IMR-90 (cell line): ENCODE results near the gene IFRD1. TPM values are rescaled to one million over a fixed set of nuclear protein-coding genes. Genes with fewer than 3 reads are reported as not detected.

Experiments
- ATAC-seq: fragments of 200-7000 bp; cut with Tn5 transposase; 2 replicates; pipeline ENCODE4 v1.9.1; 2020; ENCODE audit warnings: low read depth, mild to moderate bottlenecking, moderate library complexity
- BruUV-seq: library from RNA; stranded (reverse); fragments of 400-500 nt; replicated peaks from 2 replicates; lab custom pipeline; 2021; lab: Mats Ljungman, UMichigan
- CTCF ChIA-PET: fragments of 300-600 bp; formaldehyde crosslinking; extraction: SDS; loops from one replicate; lab custom pipeline; 2021; ENCODE audit warnings: antibody characterized with exemption; lab: Yijun Ruan, JAX
- POLR2A ChIA-PET: fragments of 300-600 bp; sonication (Branson Sonifier 250); formaldehyde crosslinking; loops from one replicate; lab custom pipeline; 2022; ENCODE audit warnings: antibody characterized with exemption; ENCODE audit not compliant: unreplicated experiment; lab: Charles Lee
- DNase-seq: peaks from one replicate; pipeline ENCODE4 v3.0.0; 2013
- H2AFZ ChIP-seq: replicated peaks from 2 replicates; pipeline ENCODE3; 2013; ENCODE audit warnings: low read length, mild to moderate bottlenecking; ENCODE audit not compliant: poor library complexity
- H2AK5ac ChIP-seq: 2 replicates; pipeline ENCODE4 v1.6.1; 2013; ENCODE audit warnings: low read depth, low read length, inconsistent platforms
- H2AK9ac ChIP-seq: replicated peaks from 2 replicates; pipeline ENCODE3; 2013; ENCODE audit warnings: mild to moderate bottlenecking, low read depth, low read length, moderate library complexity; ENCODE audit not compliant: poor library complexity
- H2BK120ac ChIP-seq: 2 replicates; pipeline ENCODE4 v1.6.1; 2013; ENCODE audit warnings: low read depth, low read length, inconsistent platforms
- H2BK15ac ChIP-seq: 3 replicates; pipeline ENCODE4 v1.6.1; 2013; ENCODE audit warnings: low read depth, low read length, inconsistent platforms
- H2BK20ac ChIP-seq: 2 replicates; pipeline ENCODE4 v1.6.1; 2013; ENCODE audit warnings: low read depth, mild to moderate bottlenecking, inconsistent platforms, low read length, moderate library complexity
- H2BK5ac ChIP-seq: 2 replicates; pipeline ENCODE4 v1.6.1; 2013; ENCODE audit warnings: mild to moderate bottlenecking, low read depth, low read length, inconsistent platforms; ENCODE audit not compliant: poor library complexity, severe bottlenecking
- H3K14ac ChIP-seq: replicated peaks from 2 replicates; pipeline ENCODE4 v1.6.1; 2013; ENCODE audit warnings: low read depth, low read length, inconsistent platforms
- H3K18ac ChIP-seq: 2 replicates; pipeline ENCODE4 v1.6.1; 2013; ENCODE audit warnings: low read depth, low read length, control low read depth
- H3K23ac ChIP-seq: 2 replicates; pipeline ENCODE4 v1.6.1; 2013; ENCODE audit warnings: low read depth, low read length, inconsistent platforms
- H3K27ac ChIP-seq: 2 replicates; pipeline ENCODE4 v1.5.1; 2013; ENCODE audit warnings: mild to moderate bottlenecking, control low read depth, low read length; ENCODE audit not compliant: insufficient read depth
- H3K27me3 ChIP-seq: 2 replicates; pipeline ENCODE4 v1.6.1; 2013; ENCODE audit warnings: low read length; ENCODE audit not compliant: control insufficient read depth, insufficient read depth
- H3K36me3 ChIP-seq: 2 replicates; pipeline ENCODE4 v1.6.1; 2013; ENCODE audit warnings: low read length, mixed read lengths; ENCODE audit not compliant: control insufficient read depth, insufficient read depth
- H3K4ac ChIP-seq: 2 replicates; pipeline ENCODE4 v1.6.1; 2013; ENCODE audit warnings: low read depth, low read length, inconsistent platforms
- H3K4me1 ChIP-seq: 2 replicates; pipeline ENCODE4 v1.6.1; 2013; ENCODE audit warnings: low read length, mixed read lengths; ENCODE audit not compliant: control insufficient read depth, insufficient read depth
- H3K4me2 ChIP-seq: 2 replicates; pipeline ENCODE4 v1.6.1; 2013; ENCODE audit warnings: low read depth, mild to moderate bottlenecking, control low read depth, low read length, moderate library complexity
- H3K4me3 ChIP-seq: 2 replicates; pipeline ENCODE4 v1.5.1; 2013; ENCODE audit warnings: low read depth, mild to moderate bottlenecking, control low read depth, low read length, moderate library complexity; ENCODE audit not compliant: insufficient read depth
- H3K56ac ChIP-seq: 2 replicates; pipeline ENCODE4 v1.6.1; 2013; ENCODE audit warnings: low read length, inconsistent platforms; ENCODE audit not compliant: insufficient read depth; ENCODE audit errors: extremely low read depth
- H3K79me1 ChIP-seq, 2 experiments: 2 replicates each; pipeline ENCODE4 v1.6.1; 2013; ENCODE audit warnings: low read length in 2 of 2, inconsistent platforms in 1 of 2, low read depth in 1 of 2
- H3K9ac ChIP-seq: 2 replicates; pipeline ENCODE4 v1.6.1; 2013; ENCODE audit warnings: low read depth, low read length, control low read depth
- H3K9me1 ChIP-seq: 2 replicates; pipeline ENCODE4 v1.6.1; 2013; ENCODE audit warnings: low read length, inconsistent platforms; ENCODE audit not compliant: insufficient read depth
- H3K9me3 ChIP-seq: 2 replicates; pipeline ENCODE4 v1.6.1; 2013; ENCODE audit warnings: low read length; ENCODE audit not compliant: control insufficient read depth, insufficient read depth
- H4K20me1 ChIP-seq: 2 replicates; pipeline ENCODE4 v1.6.1; 2013; ENCODE audit warnings: low read length, inconsistent platforms; ENCODE audit not compliant: insufficient read depth
- H4K5ac ChIP-seq: 2 replicates; pipeline ENCODE4 v1.6.1; 2013; ENCODE audit warnings: mild to moderate bottlenecking, low read depth, low read length, control low read depth
- H4K8ac ChIP-seq, 2 experiments: 2 replicates each; pipeline ENCODE4 v1.6.1; 2013; ENCODE audit warnings: low read depth in 2 of 2, low read length in 2 of 2, control low read depth in 1 of 2, inconsistent platforms in 1 of 2
- H4K91ac ChIP-seq: 2 replicates; pipeline ENCODE4 v1.6.1; 2013; ENCODE audit warnings: low read depth, low read length, inconsistent platforms; ENCODE audit not compliant: insufficient read depth
- FOS ChIP-seq: fragments of 150-350 bp; IDR thresholded peaks from 2 replicates; pipeline ENCODE4 v1.6.1; 2016; ENCODE audit warnings: low read depth, low read length
- WGBS, 2 experiments: methylation state at CpG; one replicate each; pipeline versions ENCODE4 v1.1.5 to v1.1.7; 2013; ENCODE audit warnings: missing lambda C conversion rate in 2 of 2; ENCODE audit not compliant: insufficient read length in 1 of 2; ENCODE audit errors: extremely low coverage in 2 of 2; 5-methylcytosine and 5-hydroxymethylcytosine counted together
- dilution Hi-C: fragments of 300-500 bp; cut with HindIII; formaldehyde crosslinking; loops from one replicate; pipeline ENCODE4 v1.14.3; 2018; ENCODE audit warnings: low sequenced_read_pairs; ENCODE audit not compliant: unreplicated experiment
- in situ Hi-C: fragments of 300-500 bp; cut with MboI; formaldehyde crosslinking; loops from 3 replicates; pipeline ENCODE4 v1.14.3; 2019; ENCODE audit warnings: low sequenced_read_pairs, inconsistent platforms, mixed read lengths
- intact Hi-C: fragments of 100-400 bp; cut with micrococcal nuclease; formaldehyde crosslinking; loops from 2 replicates; pipeline ENCODE4 v1.10.0; 2022
- polyA plus RNA-seq, 3 experiments: library from polyadenylated mRNA; depleted of rRNA; stranded (reverse); fragments of >200 nt; gene quantifications; 2 replicates each; pipeline ENCODE4 v1.2.3, GENCODE V29; 2012; ENCODE audit warnings: low replicate concordance in 1 of 3
- total RNA-seq: library from RNA; depleted of rRNA; stranded (reverse); fragments of >200 nt; gene quantifications from 2 replicates; pipeline ENCODE4 v1.2.3, GENCODE V29; 2012
- TF ChIP-seq, protein P1 (sequence below): fragments of 150-350 bp; IDR thresholded peaks from 2 replicates; pipeline ENCODE4 v1.6.1; 2017; ENCODE audit warnings: mild to moderate bottlenecking, antibody characterized with exemption, low read length, low read depth

Gene IFRD1
- total and polyA plus RNA-seq, 2 of the 4 experiments (the other 2 are of a cell fraction) = 18.3 to 25.3 TPM

DNA sequence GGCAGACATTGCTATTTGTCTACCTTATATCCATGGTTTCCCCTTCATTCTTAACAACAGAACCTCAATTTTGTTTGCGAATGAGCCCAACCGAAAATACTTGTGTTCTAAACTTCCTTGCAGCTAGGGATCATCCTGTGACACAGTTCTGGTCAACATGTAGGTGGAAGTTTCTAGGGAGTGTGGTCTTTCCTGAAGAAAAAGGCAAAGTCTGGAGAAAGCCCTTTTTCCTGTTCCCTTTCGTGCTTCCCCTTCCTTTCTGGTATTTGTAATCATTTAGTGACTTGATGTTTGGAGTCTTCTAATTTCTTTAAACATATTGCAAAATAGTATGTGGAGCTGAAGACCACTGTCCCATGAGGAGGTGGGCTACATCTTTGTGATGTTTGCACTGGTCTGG lies 2.9 kb upstream of the IFRD1 start:
- Histone ChIP-seq H2BK5ac (no peak overlapping the region), H2BK15ac (no peak overlapping the region), H3K9me3 (no peaks in the 10 kb centered on the region), H4K8ac (no peak overlapping the region), H3K4me3 (no peak overlapping the region), H2AFZ (no peak overlapping the region), H4K5ac (no peak overlapping the region), H3K27ac (no peak overlapping the region), H3K4me1 (no peaks in the 10 kb centered on the region; the same call in 1 of the 2 replicates), H3K18ac (no peak overlapping the region), H2BK120ac (no peak overlapping the region), H3K4ac (no peak overlapping the region), H3K23ac (no peak overlapping the region), H3K36me3 (no peaks in the 10 kb centered on the region), H3K9ac (no peak overlapping the region), H4K20me1 (peaks cover 16% of the 10 kb centered on the region), H3K14ac (no peak overlapping the region), H2AK9ac (no peak overlapping the region), H3K79me1 (peaks cover 5 to 15% of the 10 kb centered on the region in 2 experiments; a peak in 3 of 4 replicates), H3K27me3 (no peaks in the 10 kb centered on the region), H3K4me2 (no peak overlapping the region), H2BK20ac (no peak overlapping the region), H3K9me1 (no peaks in the 10 kb centered on the region), H4K91ac (no peak overlapping the region), H3K56ac (no peak overlapping the region), H2AK5ac (no peak overlapping the region)
- no CpG with 5 or more reads among the region's 3 CpGs for WGBS, 2 experiments
- dilution Hi-C loops (no loop called here), in situ Hi-C loops (no loop called here), intact Hi-C loops (no loop called here)
- ChIA-PET CTCF (interaction anchor here (0.6 to 0.7 kb wide), 2 partner anchors 10 to 711 kb away, joined by 3 read pairs; no protein-coding TSS in a partner anchor), POLR2A (no interaction called here)
- DNase-seq (no peak), ATAC-seq (no peak)
- BruUV-seq = no TSS peak
- TF ChIP-seq, protein P1, sequence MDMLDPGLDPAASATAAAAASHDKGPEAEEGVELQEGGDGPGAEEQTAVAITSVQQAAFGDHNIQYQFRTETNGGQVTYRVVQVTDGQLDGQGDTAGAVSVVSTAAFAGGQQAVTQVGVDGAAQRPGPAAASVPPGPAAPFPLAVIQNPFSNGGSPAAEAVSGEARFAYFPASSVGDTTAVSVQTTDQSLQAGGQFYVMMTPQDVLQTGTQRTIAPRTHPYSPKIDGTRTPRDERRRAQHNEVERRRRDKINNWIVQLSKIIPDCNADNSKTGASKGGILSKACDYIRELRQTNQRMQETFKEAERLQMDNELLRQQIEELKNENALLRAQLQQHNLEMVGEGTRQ = no peak
- no peak for TF ChIP-seq FOS
